Mucosa of rectum (tissue), 2 donors: ENCODE results near the gene ZBTB17.
"Not testable (repeated sequence)": the region's sequence is repeated elsewhere in the genome, so short reads cannot be mapped to it uniquely, and the experiment has no call there.

Experiments
- H3K27ac ChIP-seq, 2 donors: one replicate each; pipeline ENCODE4 v1.7.0; 2013; ENCODE audit warnings: inconsistent platforms in 2 of 2, low read depth in 2 of 2, low read length in 2 of 2
- H3K27me3 ChIP-seq, 2 donors: one replicate each; pipeline ENCODE4 v1.7.0; 2013; ENCODE audit warnings: low read length in 2 of 2; ENCODE audit not compliant: control insufficient read depth in 2 of 2, insufficient read depth in 2 of 2
- H3K36me3 ChIP-seq, 2 donors: one replicate each; pipeline ENCODE4 v1.7.0; 2013; ENCODE audit warnings: low read length in 2 of 2; ENCODE audit not compliant: control insufficient read depth in 2 of 2, insufficient read depth in 2 of 2
- H3K4me1 ChIP-seq, 2 donors: one replicate each; pipeline ENCODE4 v1.7.0; 2013; ENCODE audit warnings: low read length in 2 of 2, mild to moderate bottlenecking in 1 of 2; ENCODE audit not compliant: control insufficient read depth in 2 of 2, insufficient read depth in 2 of 2
- H3K4me3 ChIP-seq, 2 donors: one replicate each; pipeline ENCODE4 v1.7.0; 2013; ENCODE audit warnings: low read length in 2 of 2
- H3K9ac ChIP-seq, 2 donors: one replicate each; pipeline ENCODE4 v1.7.0; 2013; ENCODE audit warnings: low read length in 2 of 2, low read depth in 1 of 2, mild to moderate bottlenecking in 1 of 2
- H3K9me3 ChIP-seq, 2 donors: one replicate each; pipeline ENCODE4 v1.7.0; 2013; ENCODE audit warnings: low read length in 2 of 2; ENCODE audit not compliant: control insufficient read depth in 2 of 2
- donor health status: healthy.
- donor health status: Normal muscosa, but diverticular disease.

The ZBTB17 gene

DNA sequence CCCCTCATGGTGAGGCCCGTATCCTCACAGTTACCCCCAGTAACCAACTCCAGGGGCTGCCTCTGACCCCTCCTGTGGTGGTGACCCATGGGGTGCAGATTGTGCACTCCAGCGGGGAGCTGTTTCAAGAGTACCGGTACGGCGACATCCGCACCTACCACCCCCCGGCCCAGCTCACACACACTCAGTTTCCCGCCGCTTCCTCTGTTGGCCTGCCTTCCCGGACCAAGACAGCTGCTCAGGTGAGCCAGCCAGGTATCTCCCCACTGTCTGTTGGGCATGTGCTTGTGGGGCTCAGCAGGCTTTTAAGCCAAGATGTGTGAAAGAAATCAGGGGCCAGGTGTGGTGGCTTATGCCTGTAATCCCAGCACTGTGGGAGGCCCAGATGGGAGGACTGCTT, 39.9 kb downstream of the ZBTB17 start:
- no peak overlapping the region for H3K4me3 ChIP-seq
- H3K27ac ChIP-seq: no peak overlapping the region
- H3K9ac ChIP-seq: no peak overlapping the region
- H3K9me3 ChIP-seq: no peaks in the 10 kb centered on the region
- no peaks in the 10 kb centered on the region for H3K27me3 ChIP-seq
- H3K36me3 ChIP-seq: peaks cover 79% of the 10 kb centered on the region in 2 donors
- H3K4me1 ChIP-seq: peaks cover 4 to 8% of the 10 kb centered on the region in 2 donors

GRCh38 chr1:15935056-15935950, 40.6 kb downstream of the ZBTB17 start:
- H3K9me3 ChIP-seq: no peaks in the 10 kb centered on the region
- no peak overlapping the region for H3K4me3 ChIP-seq
- no peaks in the 10 kb centered on the region for H3K27me3 ChIP-seq
- H3K4me1 ChIP-seq: peaks cover 4 to 8% of the 10 kb centered on the region in 2 donors
- peaks cover 79 to 81% of the 10 kb centered on the region in 2 donors for H3K36me3 ChIP-seq
- no peak overlapping the region for H3K27ac ChIP-seq
- no peak overlapping the region for H3K9ac ChIP-seq

GRCh38 chr1:15934211-15935055, 41.5 kb downstream of the ZBTB17 start:
- Histone ChIP-seq H3K4me1 (peaks cover 4 to 8% of the 10 kb centered on the region in 2 donors), H3K9me3 (no peaks in the 10 kb centered on the region), H3K36me3 (peaks cover 82% of the 10 kb centered on the region in 2 donors), H3K27ac (no peak overlapping the region), H3K27me3 (no peaks in the 10 kb centered on the region), H3K4me3 (no peak overlapping the region), H3K9ac (no peak overlapping the region)

DNA sequence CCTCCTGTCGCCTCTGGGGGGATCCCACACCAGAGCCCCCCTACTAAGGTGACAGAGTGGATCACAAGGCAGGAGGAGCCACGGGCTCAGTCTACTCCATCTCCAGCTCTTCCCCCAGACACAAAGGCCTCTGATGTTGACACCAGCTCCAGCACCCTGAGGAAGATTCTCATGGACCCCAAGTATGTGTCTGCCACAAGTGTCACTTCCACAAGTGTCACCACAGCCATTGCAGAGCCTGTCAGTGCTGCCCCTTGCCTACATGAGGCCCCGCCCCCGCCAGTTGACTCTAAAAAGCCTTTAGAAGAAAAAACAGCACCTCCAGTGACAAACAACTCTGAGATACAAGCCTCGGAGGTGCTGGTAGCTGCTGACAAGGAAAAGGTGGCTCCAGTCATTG, 42.2 kb downstream of the ZBTB17 start:
- H3K9ac ChIP-seq: no peak overlapping the region

GRCh38 chr1:15932612-15933011, 43.3 kb downstream of the ZBTB17 start:
- Histone ChIP-seq H3K9me3 (no peaks in the 10 kb centered on the region), H3K36me3 (peaks cover 85 to 90% of the 10 kb centered on the region in 2 donors), H3K9ac (no peak overlapping the region), H3K4me3 (no peak overlapping the region), H3K4me1 (no peaks in the 10 kb centered on the region), H3K27ac (no peak overlapping the region), H3K27me3 (no peaks in the 10 kb centered on the region)

More for the DNA sequence above, 42.2 kb downstream of the ZBTB17 start:
- H3K4me1 ChIP-seq: peaks cover 0 to 1% of the 10 kb centered on the region in 2 donors
- H3K36me3 ChIP-seq: peaks cover 82 to 88% of the 10 kb centered on the region in 2 donors
- H3K4me3 ChIP-seq: no peak overlapping the region
- H3K9me3 ChIP-seq: no peaks in the 10 kb centered on the region
- no peak overlapping the region for H3K27ac ChIP-seq
- no peaks in the 10 kb centered on the region for H3K27me3 ChIP-seq

DNA sequence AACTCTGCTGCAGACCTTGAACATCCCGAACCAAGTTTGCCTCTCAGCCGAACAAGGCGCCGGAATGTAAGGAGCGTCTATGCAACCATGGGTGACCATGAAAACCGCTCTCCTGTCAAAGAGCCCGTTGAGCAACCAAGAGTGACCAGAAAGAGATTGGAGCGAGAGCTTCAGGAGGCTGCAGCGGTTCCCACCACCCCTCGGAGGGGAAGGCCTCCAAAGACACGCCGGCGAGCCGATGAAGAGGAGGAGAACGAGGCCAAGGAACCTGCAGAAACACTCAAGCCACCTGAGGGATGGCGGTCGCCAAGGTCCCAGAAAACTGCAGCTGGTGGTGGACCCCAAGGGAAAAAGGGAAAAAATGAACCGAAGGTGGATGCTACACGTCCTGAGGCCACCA, 44.0 kb downstream of the ZBTB17 start:
- no peak overlapping the region for H3K27ac ChIP-seq
- peaks cover 82 to 83% of the 10 kb centered on the region in 2 donors for H3K36me3 ChIP-seq
- no peak overlapping the region for H3K4me3 ChIP-seq
- no peak overlapping the region for H3K9ac ChIP-seq
- H3K9me3 ChIP-seq: no peaks in the 10 kb centered on the region
- H3K4me1 ChIP-seq: no peaks in the 10 kb centered on the region
- no peaks in the 10 kb centered on the region for H3K27me3 ChIP-seq

GRCh38 chr1:15931401-15931800, 44.5 kb downstream of the ZBTB17 start:
- H3K27me3 ChIP-seq: no peaks in the 10 kb centered on the region
- no peaks in the 10 kb centered on the region for H3K4me1 ChIP-seq
- no peaks in the 10 kb centered on the region for H3K9me3 ChIP-seq
- no peak overlapping the region for H3K9ac ChIP-seq
- H3K27ac ChIP-seq: no peak overlapping the region
- H3K4me3 ChIP-seq: no peak overlapping the region
- H3K36me3 ChIP-seq: peaks cover 80% of the 10 kb centered on the region in 2 donors

- Histone ChIP-seq H3K4me3 (no peak overlapping the region), H3K9ac (no peak overlapping the region), H3K4me1 (no peaks in the 10 kb centered on the region), H3K27ac (no peak overlapping the region), H3K36me3 (peaks cover 75 to 77% of the 10 kb centered on the region in 2 donors), H3K27me3 (no peaks in the 10 kb centered on the region), H3K9me3 (no peaks in the 10 kb centered on the region)
Measured at GRCh38 chr1:15928971-15929965, 46.6 kb downstream of the ZBTB17 start.

GRCh38 chr1:15926448-15926847, 49.5 kb downstream of the ZBTB17 start:
- H3K9me3 ChIP-seq, H3K27ac ChIP-seq, H3K9ac ChIP-seq, H3K4me3 ChIP-seq, H3K4me1 ChIP-seq, H3K27me3 ChIP-seq: not testable (repeated sequence)
- H3K36me3 ChIP-seq: peaks cover 65 to 75% of the 10 kb centered on the region in 2 donors
